ENCODE results near the gene NUFIP2. TPM values are rescaled to one million over a fixed set of nuclear protein-coding genes. Genes with fewer than 3 reads are reported as not detected.

Gene NUFIP2
- total RNA-seq, 1 experiment from 2014 or later: 93.4 TPM

DNA sequence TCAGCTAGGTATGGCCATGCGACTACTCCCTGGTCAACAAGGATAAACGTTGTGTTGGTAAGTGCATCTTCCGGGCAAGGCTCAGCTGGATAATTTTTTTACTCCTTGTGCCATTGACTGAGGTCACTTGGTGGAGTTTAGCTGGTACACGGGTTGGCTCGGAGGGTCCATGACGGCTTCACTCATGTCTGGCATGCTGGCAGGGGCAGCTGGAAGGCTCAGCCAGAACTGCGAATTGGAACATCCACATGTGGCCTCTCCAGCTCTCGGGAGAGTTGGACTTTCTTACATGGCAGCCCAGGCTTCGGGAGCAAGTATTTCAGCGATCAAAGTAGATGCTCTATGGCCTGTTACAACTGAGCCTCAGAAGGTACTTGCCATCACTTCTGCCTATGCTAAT is 78.8 kb downstream of the NUFIP2 start:
- no peak overlapping the region for H3K27ac ChIP-seq (ENCODE audit: low read depth, low read length, poor library complexity, severe bottlenecking)
- intact Hi-C loops (cut with micrococcal nuclease; ENCODE audit: unreplicated experiment): no loop called here
- no peak for TF ChIP-seq EZH2 (IDR thresholded peaks at IDR 0.05; ENCODE audit: borderline replicate concordance, low read depth, low read length, poor library complexity, severe bottlenecking)
- TF ChIP-seq, protein P1, sequence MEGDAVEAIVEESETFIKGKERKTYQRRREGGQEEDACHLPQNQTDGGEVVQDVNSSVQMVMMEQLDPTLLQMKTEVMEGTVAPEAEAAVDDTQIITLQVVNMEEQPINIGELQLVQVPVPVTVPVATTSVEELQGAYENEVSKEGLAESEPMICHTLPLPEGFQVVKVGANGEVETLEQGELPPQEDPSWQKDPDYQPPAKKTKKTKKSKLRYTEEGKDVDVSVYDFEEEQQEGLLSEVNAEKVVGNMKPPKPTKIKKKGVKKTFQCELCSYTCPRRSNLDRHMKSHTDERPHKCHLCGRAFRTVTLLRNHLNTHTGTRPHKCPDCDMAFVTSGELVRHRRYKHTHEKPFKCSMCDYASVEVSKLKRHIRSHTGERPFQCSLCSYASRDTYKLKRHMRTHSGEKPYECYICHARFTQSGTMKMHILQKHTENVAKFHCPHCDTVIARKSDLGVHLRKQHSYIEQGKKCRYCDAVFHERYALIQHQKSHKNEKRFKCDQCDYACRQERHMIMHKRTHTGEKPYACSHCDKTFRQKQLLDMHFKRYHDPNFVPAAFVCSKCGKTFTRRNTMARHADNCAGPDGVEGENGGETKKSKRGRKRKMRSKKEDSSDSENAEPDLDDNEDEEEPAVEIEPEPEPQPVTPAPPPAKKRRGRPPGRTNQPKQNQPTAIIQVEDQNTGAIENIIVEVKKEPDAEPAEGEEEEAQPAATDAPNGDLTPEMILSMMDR (conservative IDR thresholded peaks at IDR 0.05; ENCODE audit: low read depth, low read length): no peak
- H3K27me3 ChIP-seq (replicated peaks; ENCODE audit: insufficient read depth, low read depth, low read length, poor library complexity): no peaks in the 10 kb centered on the region
- peaks cover 5% of the 10 kb centered on the region for H3K4me1 ChIP-seq (ENCODE audit: insufficient read depth, low read length, poor library complexity, severe bottlenecking)
- BruUV-seq (replicated peaks): no TSS peak
- no peak for DNase-seq (ENCODE audit: low spot score)
- H3K4me3 ChIP-seq (ENCODE audit: low read depth, low read length, poor library complexity, severe bottlenecking): no peak overlapping the region
- H3K9me3 ChIP-seq (ENCODE audit: low read depth, low read length, poor library complexity, severe bottlenecking): no peaks in the 10 kb centered on the region
- ChIA-PET CTCF (no interaction called here), POLR2A (ENCODE audit: low non-redundant PET) (no interaction called here)
- no peaks in the 10 kb centered on the region for H3K36me3 ChIP-seq (ENCODE audit: insufficient read depth, low read length, poor library complexity, severe bottlenecking)

- H3K4me3 ChIP-seq (ENCODE audit: low read depth, low read length, poor library complexity, severe bottlenecking): no peak overlapping the region
- ChIA-PET CTCF (no interaction called here), POLR2A (ENCODE audit: low non-redundant PET) (interaction anchor here (0.6 kb wide), 1 partner anchor 770 kb away, joined by 3 read pairs; no protein-coding TSS in a partner anchor)
- intact Hi-C loops (cut with micrococcal nuclease; ENCODE audit: unreplicated experiment): no loop called here
- peaks cover 5% of the 10 kb centered on the region for H3K4me1 ChIP-seq (ENCODE audit: insufficient read depth, low read length, poor library complexity, severe bottlenecking)
- no peaks in the 10 kb centered on the region for H3K27me3 ChIP-seq (replicated peaks; ENCODE audit: insufficient read depth, low read depth, low read length, poor library complexity)
- no peaks in the 10 kb centered on the region for H3K9me3 ChIP-seq (ENCODE audit: low read depth, low read length, poor library complexity, severe bottlenecking)
- TF ChIP-seq, protein P1 (conservative IDR thresholded peaks at IDR 0.05; ENCODE audit: low read depth, low read length): no peak
- no peak for TF ChIP-seq EZH2 (IDR thresholded peaks at IDR 0.05; ENCODE audit: borderline replicate concordance, low read depth, low read length, poor library complexity, severe bottlenecking)
- H3K36me3 ChIP-seq (ENCODE audit: insufficient read depth, low read length, poor library complexity, severe bottlenecking): no peaks in the 10 kb centered on the region
- no peak for DNase-seq (ENCODE audit: low spot score)
- no TSS peak for BruUV-seq (replicated peaks)
- H3K27ac ChIP-seq (ENCODE audit: low read depth, low read length, poor library complexity, severe bottlenecking): no peak overlapping the region
Measured at GRCh38 chr17:29214215-29215146, 79.5 kb downstream of the NUFIP2 start.

GRCh38 chr17:29212681-29213121 is 81.2 kb downstream of the NUFIP2 start:
- no peaks in the 10 kb centered on the region for H3K36me3 ChIP-seq (ENCODE audit: insufficient read depth, low read length, poor library complexity, severe bottlenecking)
- no peak for TF ChIP-seq EZH2 (IDR thresholded peaks at IDR 0.05; ENCODE audit: borderline replicate concordance, low read depth, low read length, poor library complexity, severe bottlenecking)
- TF ChIP-seq, protein P1 (conservative IDR thresholded peaks at IDR 0.05; ENCODE audit: low read depth, low read length): no peak
- H3K4me3 ChIP-seq (ENCODE audit: low read depth, low read length, poor library complexity, severe bottlenecking): no peak overlapping the region
- no peak for DNase-seq (ENCODE audit: low spot score)
- POLR2A ChIA-PET (ENCODE audit: low non-redundant PET): no interaction called here
- no peaks in the 10 kb centered on the region for H3K27me3 ChIP-seq (replicated peaks; ENCODE audit: insufficient read depth, low read depth, low read length, poor library complexity)
- no peaks in the 10 kb centered on the region for H3K4me1 ChIP-seq (ENCODE audit: insufficient read depth, low read length, poor library complexity, severe bottlenecking)
- H3K9me3 ChIP-seq (ENCODE audit: low read depth, low read length, poor library complexity, severe bottlenecking): no peaks in the 10 kb centered on the region
- intact Hi-C loops (cut with micrococcal nuclease; ENCODE audit: unreplicated experiment): no loop called here
- BruUV-seq (replicated peaks): no TSS peak
- no peak overlapping the region for H3K27ac ChIP-seq (ENCODE audit: low read depth, low read length, poor library complexity, severe bottlenecking)
- CTCF ChIA-PET: no interaction called here

Measured in A673 (cell line).